ENCODE results near the gene BORCS8.
"Not testable (repeated sequence)": the region's sequence is repeated elsewhere in the genome, so short reads cannot be mapped to it uniquely, and the experiment has no call there.

Gene BORCS8

DNA sequence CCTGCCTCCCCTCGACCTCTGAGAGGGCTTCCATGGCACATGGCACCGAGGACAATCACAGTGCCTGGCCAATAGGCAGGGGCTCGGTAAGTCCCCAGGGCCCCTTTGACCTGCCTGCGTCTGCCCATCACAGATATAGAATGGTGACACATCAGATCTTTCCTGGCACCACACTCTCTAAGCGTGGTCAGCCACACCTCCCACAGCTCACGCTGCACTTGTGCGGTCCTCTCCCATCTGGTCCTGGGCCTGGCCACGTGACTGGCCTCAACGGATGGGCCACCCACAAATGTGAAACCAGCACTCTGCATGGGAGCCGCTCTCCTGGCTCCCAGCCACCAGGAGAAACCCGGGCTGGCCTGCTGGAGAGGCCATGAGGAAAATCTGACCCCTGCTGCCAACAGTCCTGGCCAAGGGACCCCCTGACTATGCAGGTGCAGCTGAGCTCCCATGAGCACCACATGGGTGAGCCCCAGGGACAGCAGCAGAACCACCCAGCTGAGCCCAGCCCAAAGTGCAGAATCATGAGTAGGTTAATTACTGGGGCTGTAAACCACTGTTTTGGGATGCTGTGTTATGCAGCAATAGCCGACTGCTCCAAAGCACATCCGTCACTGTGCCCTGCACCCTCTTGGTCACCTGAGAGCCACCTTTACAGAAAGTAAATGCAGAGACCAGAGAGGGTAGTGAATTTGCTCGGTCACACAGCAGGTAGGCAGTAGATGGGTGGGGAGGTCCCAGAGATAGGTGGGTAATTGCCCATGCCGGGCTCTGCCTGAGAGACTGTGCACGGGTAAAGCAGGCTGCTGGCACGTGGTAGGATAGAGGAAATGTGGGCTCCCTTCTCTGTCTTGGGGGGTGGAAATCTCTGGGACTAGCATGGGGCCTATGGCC lies 12.2 kb downstream of the BORCS8 start:
- no peak for DNase-seq (ENCODE audit: low spot score)

- DNase-seq (ENCODE audit: low spot score): no peak
Observed at GRCh38 chr19:19176950-19177349, 15.0 kb downstream of the BORCS8 start.

GRCh38 chr19:19173243-19173642 lies 18.7 kb downstream of the BORCS8 start:
- not testable (repeated sequence) for DNase-seq (ENCODE audit: low spot score)

DNA sequence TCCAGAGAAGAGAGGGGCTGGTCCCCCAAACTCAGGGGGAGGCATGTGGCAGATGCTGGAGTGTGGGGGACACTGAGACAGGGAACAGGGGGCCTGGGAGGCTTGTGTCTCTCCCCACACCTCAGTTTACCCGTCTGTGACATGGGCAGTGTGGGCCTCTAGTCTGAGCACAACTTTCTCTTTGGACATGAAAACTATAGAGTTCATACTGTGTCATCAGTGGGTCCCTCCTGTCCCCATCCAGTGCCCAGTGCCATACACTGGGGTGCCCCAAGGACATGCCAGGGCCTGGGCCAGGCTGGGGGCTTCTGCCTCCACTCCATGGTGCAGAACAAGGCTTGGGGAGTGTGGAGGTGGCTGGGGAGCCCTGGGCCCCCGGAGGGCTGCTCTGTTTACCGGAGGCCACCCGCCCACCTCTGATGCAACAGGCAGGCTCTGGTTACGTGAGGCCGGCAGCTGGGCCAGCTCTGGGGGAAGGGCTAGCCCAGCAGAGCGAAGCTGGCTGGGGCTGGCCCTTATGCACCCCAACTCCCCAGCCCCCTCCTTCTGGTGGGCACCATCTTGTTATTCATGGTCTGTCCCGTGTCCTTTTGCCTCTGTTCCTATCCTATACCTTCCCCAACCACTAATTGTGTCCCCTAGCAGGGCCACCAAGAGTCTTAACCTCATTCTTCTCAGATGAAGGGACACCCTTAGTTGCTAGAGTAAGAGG lies 20.0 kb downstream of the BORCS8 start:
- peak; percentile 34 for DNase-seq (ENCODE audit: low spot score)

DNA sequence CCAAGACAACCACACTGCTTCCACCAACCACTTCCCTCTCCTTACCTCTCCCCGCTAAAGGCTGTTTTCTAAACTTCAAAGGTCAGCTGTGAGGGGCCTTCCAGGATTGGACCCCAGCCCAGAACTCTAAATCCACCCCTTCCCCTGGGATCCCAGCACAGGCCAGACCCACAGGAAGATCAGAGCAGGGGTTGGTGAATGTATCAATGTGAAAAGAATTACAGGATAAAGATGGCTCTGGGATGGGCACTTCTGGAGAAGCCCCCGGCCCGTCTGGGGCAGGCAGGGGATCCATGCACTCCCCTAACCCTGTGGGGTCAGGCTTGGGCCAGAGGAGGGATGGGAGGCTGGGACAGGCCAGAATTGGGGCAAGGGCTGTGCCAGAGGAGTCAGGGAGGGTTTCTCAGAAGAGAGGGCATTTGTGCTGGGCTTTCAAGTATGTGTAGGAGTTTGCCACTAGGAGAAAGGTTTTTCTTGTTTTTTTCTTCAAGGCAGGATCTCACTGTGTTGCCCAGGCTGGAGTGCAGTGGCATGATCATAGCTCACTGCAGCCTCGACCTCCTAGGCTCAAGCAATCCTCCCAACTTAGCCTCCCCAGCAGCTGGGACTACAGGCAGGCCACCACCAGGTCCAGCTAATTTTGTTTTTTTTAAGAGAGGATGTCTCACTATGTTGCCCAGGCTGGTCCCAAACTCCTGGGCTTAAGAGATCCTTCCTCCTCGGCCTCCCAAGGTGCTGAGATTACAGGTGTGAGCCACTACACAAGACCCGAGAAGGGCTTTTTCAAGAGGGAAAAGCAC lies 20.9 kb downstream of the BORCS8 start:
- no peak for DNase-seq (ENCODE audit: low spot score)

- peak; percentile 96 for DNase-seq (ENCODE audit: low spot score)
Observed at GRCh38 chr19:19170053-19170872, 21.7 kb downstream of the BORCS8 start, which contains the start of gene MEF2B. TSS of gene MEF2B (minus strand) at chr19:19170263. CDS start at chr19:19150735, 19,528 bp downstream.

- DNase-seq (ENCODE audit: low spot score): no peak
Observed at GRCh38 chr19:19169236-19170052, 22.5 kb downstream of the BORCS8 start.

- no peak for DNase-seq (ENCODE audit: low spot score)
Observed at GRCh38 chr19:19167612-19168011, 24.3 kb downstream of the BORCS8 start.

GRCh38 chr19:19165396-19165795 lies 26.6 kb downstream of the BORCS8 start:
- no peak for DNase-seq (ENCODE audit: low spot score)

DNA sequence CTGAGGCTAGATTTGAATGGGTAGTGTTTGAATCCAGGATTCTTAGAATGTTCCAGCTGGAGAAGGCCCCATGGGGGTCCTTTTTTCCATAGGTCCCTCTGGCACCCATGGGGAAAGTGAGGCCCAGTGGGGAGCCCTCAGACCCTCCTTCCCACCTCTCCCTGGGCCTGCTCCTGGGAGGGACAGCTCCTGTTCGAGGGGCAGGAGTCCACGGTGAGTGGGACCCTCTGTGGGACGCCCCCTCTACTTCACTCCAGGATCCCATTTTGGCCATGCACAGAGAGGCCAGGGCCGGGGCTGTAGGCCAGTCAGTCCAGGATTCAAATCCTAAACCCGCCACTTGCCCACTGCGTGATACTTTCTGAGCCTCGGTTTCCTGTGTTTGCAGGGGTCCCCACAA lies 29.5 kb downstream of the BORCS8 start:
- DNase-seq (ENCODE audit: low spot score): no peak

DNA sequence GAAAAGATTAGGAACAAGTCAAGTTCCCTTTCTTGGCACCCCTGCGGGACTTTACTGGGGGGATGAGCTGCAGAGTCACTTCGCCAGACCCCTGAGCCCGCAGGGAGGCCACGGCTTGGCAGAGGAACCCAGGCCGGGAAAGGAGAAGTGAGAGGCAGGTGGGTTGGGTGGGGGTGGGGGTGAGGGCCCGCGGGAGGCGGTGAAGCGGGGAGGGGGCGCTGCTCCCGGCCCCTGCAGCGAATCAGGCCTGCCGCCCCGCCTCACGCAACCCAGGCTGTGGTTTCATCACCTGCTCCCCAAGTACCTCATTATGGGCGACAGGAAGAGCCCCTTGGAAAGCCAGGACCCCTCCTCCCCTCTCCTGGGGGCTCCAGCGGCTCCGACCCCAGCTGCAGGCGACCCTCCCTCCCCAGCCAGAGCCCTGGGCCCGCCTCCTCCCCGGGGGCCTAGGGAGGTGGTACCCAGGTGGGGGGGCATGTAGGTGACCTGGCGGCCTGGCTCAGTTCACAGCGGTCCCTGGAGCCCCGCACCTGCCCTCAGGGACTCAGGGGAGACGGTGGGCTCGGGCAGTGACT lies 31.4 kb downstream of the BORCS8 start:
- DNase-seq (ENCODE audit: low spot score): peak; percentile 87

GRCh38 chr19:19159534-19159933 lies 32.4 kb downstream of the BORCS8 start:
- DNase-seq (ENCODE audit: low spot score): no peak

DNA sequence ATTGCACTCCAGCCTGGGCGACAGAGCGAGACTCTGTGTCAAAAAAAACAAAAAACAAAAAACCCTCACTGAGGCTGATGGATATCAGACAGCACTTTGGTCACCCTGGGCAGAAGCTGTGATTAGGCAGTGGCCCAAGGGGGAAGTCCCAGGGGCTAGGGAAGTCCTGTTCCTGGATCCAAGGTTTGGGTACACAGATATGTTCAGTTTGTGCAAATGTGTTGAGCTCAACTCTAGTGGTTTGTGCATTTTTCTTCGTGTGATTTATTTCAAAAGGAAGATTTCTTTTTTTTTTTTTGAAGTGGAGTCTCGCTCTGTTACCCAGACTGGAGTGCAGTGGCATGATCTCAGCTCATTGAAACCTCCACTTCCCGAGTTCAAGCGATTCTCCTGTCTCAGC lies 34.1 kb downstream of the BORCS8 start:
- DNase-seq (ENCODE audit: low spot score): no peak

DNA sequence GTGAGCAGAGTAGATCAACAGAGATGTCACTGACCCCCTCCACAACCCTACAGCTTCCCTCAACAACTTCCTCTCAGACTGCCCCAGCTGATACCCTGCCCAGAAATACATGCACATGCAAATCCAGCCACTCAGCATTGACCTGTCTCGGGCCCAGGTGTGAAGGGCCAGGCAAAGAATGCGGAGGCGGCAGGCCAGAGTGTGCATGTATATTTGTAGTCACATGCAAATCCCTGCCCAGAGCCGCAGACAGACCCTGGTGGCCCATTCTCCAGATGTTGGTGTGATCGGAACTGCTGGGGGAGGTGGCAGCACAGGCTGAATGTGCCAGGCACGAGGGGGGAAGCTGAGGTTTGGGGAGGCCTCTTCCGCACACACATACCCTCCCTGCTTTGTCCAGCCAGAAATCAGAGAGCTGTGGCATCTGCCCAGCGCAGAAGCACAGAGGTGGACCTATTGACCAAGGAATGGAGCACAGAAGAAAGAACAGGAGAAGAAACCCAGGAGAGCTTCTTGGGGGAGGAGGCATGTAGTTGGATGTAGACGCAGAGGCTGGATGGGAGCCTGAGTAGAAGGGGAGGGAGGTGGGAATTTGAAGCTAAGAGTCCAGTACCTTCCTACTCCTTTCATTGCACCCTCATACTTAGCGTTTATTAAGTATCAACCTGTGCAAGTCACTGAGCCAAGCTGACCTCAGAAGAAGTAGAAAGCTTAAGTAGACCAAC lies 36.3 kb downstream of the BORCS8 start:
- DNase-seq (ENCODE audit: low spot score): peak; percentile 87

DNA sequence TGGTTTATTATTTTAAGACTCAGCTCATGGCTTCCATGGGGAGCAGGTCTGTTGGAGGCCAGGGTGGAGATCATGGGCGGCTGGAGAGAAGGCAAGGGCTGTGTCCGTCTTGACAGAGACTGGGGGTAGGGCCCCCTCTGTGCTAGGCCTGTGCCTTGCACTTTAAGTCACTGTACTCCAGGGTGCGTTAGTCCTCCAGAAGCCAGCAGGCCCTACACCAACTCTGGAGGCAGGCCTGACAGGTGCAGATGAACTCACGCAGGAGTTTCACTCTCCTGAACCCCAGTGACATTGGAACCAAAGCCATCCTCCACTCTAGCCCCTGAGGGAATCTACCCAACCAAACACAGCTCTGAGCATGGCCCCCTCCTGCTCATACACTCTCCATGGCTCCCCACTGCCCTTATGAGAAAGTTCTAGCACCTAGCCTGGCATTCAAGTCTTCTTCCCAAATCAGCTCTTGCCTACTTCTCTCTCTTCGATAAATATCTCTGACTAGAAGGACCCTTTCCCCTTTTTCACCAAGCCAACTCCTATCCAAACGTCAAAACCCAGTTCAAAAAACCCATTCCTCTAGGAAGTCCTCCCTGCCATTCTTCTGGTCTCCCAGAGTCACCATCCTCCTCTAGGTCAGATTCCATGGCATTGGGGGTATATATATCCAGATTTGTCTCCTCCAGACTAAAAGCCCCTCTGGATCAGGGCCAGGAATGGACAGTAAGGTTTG lies 37.0 kb downstream of the BORCS8 start:
- no peak for DNase-seq (ENCODE audit: low spot score)

GRCh38 chr19:19152668-19153384 lies 39.1 kb downstream of the BORCS8 start:
- DNase-seq (ENCODE audit: low spot score): no peak

DNA sequence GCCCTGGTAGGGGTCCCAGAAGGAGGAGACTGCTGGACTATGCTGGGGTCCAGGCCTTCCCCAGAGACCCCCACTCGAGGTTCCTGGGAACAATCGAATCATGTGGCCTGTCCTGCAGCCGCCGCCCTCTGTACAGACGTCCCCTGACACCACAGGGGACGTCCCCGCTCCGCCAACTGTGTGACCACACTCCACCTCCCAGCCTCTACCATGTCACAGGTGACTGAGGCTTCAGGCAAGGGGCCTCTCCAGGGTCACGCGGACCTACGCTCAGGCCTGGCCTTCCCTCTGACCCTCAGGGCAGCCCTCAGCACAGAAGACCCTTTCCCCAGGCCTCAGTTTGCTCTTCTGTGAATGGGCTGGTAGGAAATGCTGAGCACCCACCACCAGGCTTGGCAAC lies 40.5 kb downstream of the BORCS8 start:
- DNase-seq (ENCODE audit: low spot score): no peak

DNA sequence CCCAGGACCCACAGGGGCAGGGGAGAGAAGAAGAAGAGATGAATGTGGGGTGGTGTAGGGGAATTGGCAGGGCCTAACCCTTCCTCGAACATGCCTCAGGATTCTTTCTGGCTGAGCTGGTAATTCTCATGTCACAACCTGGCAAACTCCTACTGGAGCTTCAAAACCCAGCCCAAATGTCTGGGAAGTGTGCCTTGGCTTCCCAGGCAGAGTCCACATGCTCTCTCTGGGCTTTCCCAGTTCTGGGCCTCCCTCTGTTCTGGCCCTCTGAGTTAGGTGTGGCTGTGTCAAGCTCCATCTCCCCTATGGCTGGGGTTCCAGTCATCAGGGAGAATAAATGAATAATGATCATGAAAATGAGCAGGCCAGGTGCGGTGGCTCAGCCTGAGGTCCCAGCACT lies 42.5 kb downstream of the BORCS8 start:
- no peak for DNase-seq (ENCODE audit: low spot score)
